IgD-negative memory B cell (primary cell): ENCODE results near the gene DENND1B. TPM values are rescaled to one million over a fixed set of nuclear protein-coding genes. Genes with fewer than 3 reads are reported as not detected.

Experiments used
- H3K27ac Mint-ChIP-seq, 3 donors: one replicate each; pipeline ENCODE4 v1.8.0; 2020 to 2022; ENCODE audit warnings: mild to moderate bottlenecking in 3 of 3, mixed read lengths in 3 of 3, moderate library complexity in 1 of 3
- H3K27me3 Mint-ChIP-seq: one replicate; pipeline ENCODE4 v1.8.0; 2021; ENCODE audit warnings: mixed read lengths
- H3K36me3 Mint-ChIP-seq: one replicate; pipeline ENCODE4 v1.8.0; 2020; ENCODE audit warnings: mild to moderate bottlenecking, mixed read lengths
- H3K4me1 Mint-ChIP-seq, 3 donors: one replicate each; pipeline ENCODE4 v1.8.0; 2020 to 2022; ENCODE audit warnings: mixed read lengths in 3 of 3, mild to moderate bottlenecking in 1 of 3
- H3K4me3 Mint-ChIP-seq, 4 donors: one replicate each; pipeline ENCODE4 v1.8.0; 2020 to 2022; ENCODE audit warnings: mild to moderate bottlenecking in 4 of 4, mixed read lengths in 4 of 4, moderate library complexity in 3 of 4
- H3K9me3 Mint-ChIP-seq, 3 donors: one replicate each; pipeline ENCODE4 v1.8.0; 2020 to 2021; ENCODE audit warnings: mixed read lengths in 3 of 3, mild to moderate bottlenecking in 1 of 3
- polyA plus RNA-seq: library from polyadenylated mRNA; unstranded; fragments of 300-500 nt; fragmentation: Illumina TruSeq; gene quantifications from one replicate; pipeline ENCODE4 v1.2.3, GENCODE V29; 2021

The DENND1B gene
- polyA plus RNA-seq, 1 donor from 2014 or later = 10.5 TPM

- no peaks in the 10 kb centered on the region for H3K36me3 Mint-ChIP-seq
- peaks cover 6% of the 10 kb centered on the region for H3K27me3 Mint-ChIP-seq
- no peak overlapping the region for H3K27ac Mint-ChIP-seq
- no peaks in the 10 kb centered on the region for H3K9me3 Mint-ChIP-seq
- H3K4me1 Mint-ChIP-seq = peaks cover 0 to 5% (median 0%) of the 10 kb centered on the region in 3 donors
- H3K4me3 Mint-ChIP-seq = no peak overlapping the region
Measured at GRCh38 chr1:197465528-197466327, 309.6 kb downstream of the DENND1B start.

- H3K36me3 Mint-ChIP-seq = no peaks in the 10 kb centered on the region
- H3K4me3 Mint-ChIP-seq = no peak overlapping the region
- H3K9me3 Mint-ChIP-seq = no peaks in the 10 kb centered on the region
- no peaks in the 10 kb centered on the region for H3K4me1 Mint-ChIP-seq
- peaks cover 6% of the 10 kb centered on the region for H3K27me3 Mint-ChIP-seq
- H3K27ac Mint-ChIP-seq = no peak overlapping the region
Measured at GRCh38 chr1:197464044-197464443, 311.2 kb downstream of the DENND1B start.

GRCh38 chr1:197463142-197463541, 312.1 kb downstream of the DENND1B start:
- peaks cover 4% of the 10 kb centered on the region for H3K27me3 Mint-ChIP-seq
- H3K4me3 Mint-ChIP-seq = no peak overlapping the region
- H3K36me3 Mint-ChIP-seq = no peaks in the 10 kb centered on the region
- H3K9me3 Mint-ChIP-seq = no peaks in the 10 kb centered on the region
- no peak overlapping the region for H3K27ac Mint-ChIP-seq
- no peaks in the 10 kb centered on the region for H3K4me1 Mint-ChIP-seq

GRCh38 chr1:197462539-197462938, 312.7 kb downstream of the DENND1B start:
- Mint-ChIP-seq H3K9me3 (no peaks in the 10 kb centered on the region), H3K27me3 (peaks cover 4% of the 10 kb centered on the region), H3K27ac (no peak overlapping the region), H3K36me3 (no peaks in the 10 kb centered on the region), H3K4me1 (no peaks in the 10 kb centered on the region), H3K4me3 (no peak overlapping the region)

Other genes starting within 250 kb of the DENND1B start
- not detected for gene C1orf53, start 127.2 kb upstream of the DENND1B start, polyA plus RNA-seq
- not detected for gene LHX9, start 141.9 kb upstream of the DENND1B start, polyA plus RNA-seq